ENCODE results near the gene TMEM128. TPM values are rescaled to one million over a fixed set of nuclear protein-coding genes. Genes with fewer than 3 reads are reported as not detected.
"Not testable (repeated sequence)": the region's sequence is repeated elsewhere in the genome, so short reads cannot be mapped to it uniquely, and the experiment has no call there.

The TMEM128 gene
- total RNA-seq, result 13.6 and 20.8 TPM in 2 replicates

GRCh38 chr4:4248029-4248884 lies at the start of gene TMEM128:
Gene TMEM128, minus strand, starts transcription at chr4:4248223. Its CDS starts 21 bp downstream, at chr4:4248202.
- DNase-seq (ENCODE audit: low read depth, low spot score), result peak; percentile 73

GRCh38 chr4:4296283-4296846 lies 48.3 kb upstream of the TMEM128 start:
- no peak for DNase-seq (ENCODE audit: low read depth, low spot score)

- DNase-seq (ENCODE audit: low read depth, low spot score), result no peak
Observed at GRCh38 chr4:4293279-4293678, 45.3 kb upstream of the TMEM128 start.

GRCh38 chr4:4289941-4290850 lies 42.2 kb upstream of the TMEM128 start, which contains the start of the genes LYAR and ZBTB49:
Gene LYAR, minus strand, starts transcription at chr4:4290154. Its CDS starts 6,412 bp downstream, at chr4:4283742.
Gene ZBTB49, plus strand, starts transcription at chr4:4290251. Its CDS starts 9,695 bp downstream, at chr4:4299946.
- DNase-seq (ENCODE audit: low read depth, low spot score), result peak; percentile 63

GRCh38 chr4:4289597-4289940 lies 41.5 kb upstream of the TMEM128 start:
- no peak for DNase-seq (ENCODE audit: low read depth, low spot score)

GRCh38 chr4:4289055-4289454 lies 41.0 kb upstream of the TMEM128 start:
- DNase-seq (ENCODE audit: low read depth, low spot score), result no peak

- no peak for DNase-seq (ENCODE audit: low read depth, low spot score)
Observed at GRCh38 chr4:4288098-4288497, 40.1 kb upstream of the TMEM128 start.

GRCh38 chr4:4284827-4285618 lies 37.0 kb upstream of the TMEM128 start:
- no peak for DNase-seq (ENCODE audit: low read depth, low spot score)

GRCh38 chr4:4281787-4282186 lies 33.8 kb upstream of the TMEM128 start:
- DNase-seq (ENCODE audit: low read depth, low spot score), result no peak

- DNase-seq (ENCODE audit: low read depth, low spot score), result no peak
Observed at GRCh38 chr4:4277531-4277930, 29.5 kb upstream of the TMEM128 start.

- no peak for DNase-seq (ENCODE audit: low read depth, low spot score)
Observed at GRCh38 chr4:4274226-4274625, 26.2 kb upstream of the TMEM128 start.

- no peak for DNase-seq (ENCODE audit: low read depth, low spot score)
Observed at GRCh38 chr4:4271912-4272311, 23.9 kb upstream of the TMEM128 start.

- no peak for DNase-seq (ENCODE audit: low read depth, low spot score)
Observed at GRCh38 chr4:4270529-4270928, 22.5 kb upstream of the TMEM128 start.

- peak; percentile 54 for DNase-seq (ENCODE audit: low read depth, low spot score)
Observed at GRCh38 chr4:4269856-4270255, 21.8 kb upstream of the TMEM128 start.

GRCh38 chr4:4269331-4269731 lies 21.3 kb upstream of the TMEM128 start:
- no peak for DNase-seq (ENCODE audit: low read depth, low spot score)

GRCh38 chr4:4268776-4269175 lies 20.8 kb upstream of the TMEM128 start:
- no peak for DNase-seq (ENCODE audit: low read depth, low spot score)

- DNase-seq (ENCODE audit: low read depth, low spot score), result no peak
Observed at GRCh38 chr4:4267981-4268380, 20.0 kb upstream of the TMEM128 start.

- DNase-seq (ENCODE audit: low read depth, low spot score), result peak; percentile 60
Observed at GRCh38 chr4:4260185-4260751, 12.2 kb upstream of the TMEM128 start.

GRCh38 chr4:4259484-4260100 lies 11.6 kb upstream of the TMEM128 start:
- no peak for DNase-seq (ENCODE audit: low read depth, low spot score)

- DNase-seq (ENCODE audit: low read depth, low spot score), result not testable (repeated sequence)
Observed at GRCh38 chr4:4257705-4258104, 9.7 kb upstream of the TMEM128 start.

All from pulmonary artery endothelial cell (primary cell).